Stomach (tissue), 4 donors: ENCODE data around the gene IFNA1.

Experiments
- POLR2AphosphoS5 ChIP-seq, 3 donors: sonication (generic); formaldehyde crosslinking; IDR thresholded peaks; one replicate each; pipeline ENCODE4 v1.6.1; 2016; ENCODE audit warnings: antibody characterized with exemption in 3 of 3
- TF ChIP-seq, protein P1 (sequence below), 7 experiments: fragments of 450-650 bp in 4 of 7; fragments of 200-600 bp in 3 of 7; sonication (generic) in 3 of 7; IDR thresholded peaks; one replicate each; pipeline ENCODE4 v1.5.1; 2016 to 2019; ENCODE audit warnings: antibody characterized with exemption in 7 of 7, control low read depth in 2 of 7, mild to moderate bottlenecking in 1 of 7

DNA sequence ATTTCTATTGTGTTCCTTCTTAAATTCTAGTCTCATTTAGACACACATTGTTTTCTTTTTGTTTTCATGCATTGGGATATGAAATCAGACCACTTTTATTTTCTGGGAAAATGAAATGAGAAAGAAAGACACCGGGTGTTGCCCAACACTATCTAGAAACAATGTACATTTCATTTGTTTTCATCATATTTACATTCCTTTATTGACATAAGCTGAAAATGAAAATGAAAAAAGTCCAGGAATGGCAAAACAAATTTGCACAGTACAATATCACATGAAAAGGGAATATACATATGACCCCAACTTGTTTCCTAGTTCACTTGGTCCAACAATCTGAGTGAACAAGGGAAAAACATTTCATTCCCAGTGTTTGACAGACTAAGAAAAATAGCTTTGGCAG, 21.1 kb downstream of the IFNA1 start:
- TF ChIP-seq, protein P1, sequence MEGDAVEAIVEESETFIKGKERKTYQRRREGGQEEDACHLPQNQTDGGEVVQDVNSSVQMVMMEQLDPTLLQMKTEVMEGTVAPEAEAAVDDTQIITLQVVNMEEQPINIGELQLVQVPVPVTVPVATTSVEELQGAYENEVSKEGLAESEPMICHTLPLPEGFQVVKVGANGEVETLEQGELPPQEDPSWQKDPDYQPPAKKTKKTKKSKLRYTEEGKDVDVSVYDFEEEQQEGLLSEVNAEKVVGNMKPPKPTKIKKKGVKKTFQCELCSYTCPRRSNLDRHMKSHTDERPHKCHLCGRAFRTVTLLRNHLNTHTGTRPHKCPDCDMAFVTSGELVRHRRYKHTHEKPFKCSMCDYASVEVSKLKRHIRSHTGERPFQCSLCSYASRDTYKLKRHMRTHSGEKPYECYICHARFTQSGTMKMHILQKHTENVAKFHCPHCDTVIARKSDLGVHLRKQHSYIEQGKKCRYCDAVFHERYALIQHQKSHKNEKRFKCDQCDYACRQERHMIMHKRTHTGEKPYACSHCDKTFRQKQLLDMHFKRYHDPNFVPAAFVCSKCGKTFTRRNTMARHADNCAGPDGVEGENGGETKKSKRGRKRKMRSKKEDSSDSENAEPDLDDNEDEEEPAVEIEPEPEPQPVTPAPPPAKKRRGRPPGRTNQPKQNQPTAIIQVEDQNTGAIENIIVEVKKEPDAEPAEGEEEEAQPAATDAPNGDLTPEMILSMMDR (IDR thresholded peaks at IDR 0.05): no peak
- no peak for TF ChIP-seq POLR2AphosphoS5 (IDR thresholded peaks at IDR 0.05)
